GM12875 (cell line): ENCODE measurements around the gene CLCNKB.
"Not testable (repeated sequence)": the region's sequence is repeated elsewhere in the genome, so short reads cannot be mapped to it uniquely, and the experiment has no call there.

Source experiments
- H3K4me3 ChIP-seq: one replicate; pipeline ENCODE4 v1.5.1; 2011; ENCODE audit warnings: low read depth, low read length, control low read depth
- CTCF ChIP-seq: IDR thresholded peaks from 2 replicates; pipeline ENCODE4 v1.5.1; 2011; ENCODE audit warnings: low read depth, mild to moderate bottlenecking, control low read depth, inconsistent platforms, low read length, moderate library complexity, borderline replicate concordance; ENCODE audit not compliant: insufficient read depth

CLCNKB gene

GRCh38 chr1:16061266-16061665 is 17.7 kb downstream of the CLCNKB start:
- no peak for TF ChIP-seq CTCF
- no peak overlapping the region for H3K4me3 ChIP-seq

- not testable (repeated sequence) for H3K4me3 ChIP-seq
Measured at GRCh38 chr1:16061989-16062686, 18.6 kb downstream of the CLCNKB start.

- H3K4me3 ChIP-seq = not testable (repeated sequence)
Measured at GRCh38 chr1:16062687-16063075, 19.1 kb downstream of the CLCNKB start.

GRCh38 chr1:16063226-16063829 is 19.7 kb downstream of the CLCNKB start:
- no peak for TF ChIP-seq CTCF
- no peak overlapping the region for H3K4me3 ChIP-seq

GRCh38 chr1:16063921-16064320 is 20.3 kb downstream of the CLCNKB start:
- H3K4me3 ChIP-seq = no peak overlapping the region
- TF ChIP-seq CTCF = no peak

GRCh38 chr1:16064536-16065268 is 21.1 kb downstream of the CLCNKB start:
- no peak for TF ChIP-seq CTCF

GRCh38 chr1:16065269-16065576 is 21.6 kb downstream of the CLCNKB start:
- TF ChIP-seq CTCF = no peak
- H3K4me3 ChIP-seq = no peak overlapping the region

More at GRCh38 chr1:16064536-16065268, 21.1 kb downstream of the CLCNKB start:
- H3K4me3 ChIP-seq = no peak overlapping the region

- no peak for TF ChIP-seq CTCF
Measured at GRCh38 chr1:16066245-16066644, 22.7 kb downstream of the CLCNKB start.

More at GRCh38 chr1:16066245-16066644, 22.7 kb downstream of the CLCNKB start:
- no peak overlapping the region for H3K4me3 ChIP-seq
